Calu3 (cell line): ENCODE data around the gene CCL2. TPM values are rescaled to one million over a fixed set of nuclear protein-coding genes. Genes with fewer than 3 reads are reported as not detected.

Experiments
- BruUV-seq: library from RNA; stranded (reverse); fragments of 400-500 nt; replicated peaks from 2 replicates; lab custom pipeline; 2021; lab: Mats Ljungman, UMichigan
- CTCF ChIA-PET: fragments of 300-600 bp; sonication (Branson Sonifier 250); formaldehyde crosslinking; loops from one replicate; lab custom pipeline; 2022; ENCODE audit warnings: antibody characterized with exemption; lab: Charles Lee
- DNase-seq: peaks from one replicate; pipeline ENCODE4 v3.0.0; 2022
- H3K27ac Mint-ChIP-seq: one replicate; pipeline ENCODE4 v1.8.0; 2022; ENCODE audit warnings: mixed read lengths; ENCODE audit not compliant: unreplicated experiment
- H3K27me3 Mint-ChIP-seq: one replicate; pipeline ENCODE4 v1.8.0; 2022; ENCODE audit warnings: mixed read lengths; ENCODE audit not compliant: unreplicated experiment
- H3K36me3 Mint-ChIP-seq: one replicate; pipeline ENCODE4 v1.8.0; 2022; ENCODE audit warnings: mild to moderate bottlenecking, moderate library complexity, mixed read lengths; ENCODE audit not compliant: insufficient read depth, unreplicated experiment
- H3K4me1 Mint-ChIP-seq: one replicate; pipeline ENCODE4 v1.8.0; 2022; ENCODE audit warnings: mild to moderate bottlenecking, low read depth, mixed read lengths; ENCODE audit not compliant: unreplicated experiment
- H3K4me3 Mint-ChIP-seq: one replicate; pipeline ENCODE4 v1.8.0; 2022; ENCODE audit warnings: mild to moderate bottlenecking, low read depth, moderate library complexity, mixed read lengths; ENCODE audit not compliant: unreplicated experiment
- H3K9me3 Mint-ChIP-seq: one replicate; pipeline ENCODE4 v1.8.0; 2022; ENCODE audit warnings: low read depth, mixed read lengths; ENCODE audit not compliant: unreplicated experiment
- intact Hi-C: fragments of 100-400 bp; cut with micrococcal nuclease; formaldehyde crosslinking; loops from one replicate; pipeline ENCODE4 v1.10.0; 2022; ENCODE audit not compliant: unreplicated experiment
- total RNA-seq: library from RNA; stranded (reverse); gene quantifications from 2 replicates; pipeline ENCODE4 v1.2.3, GENCODE V29; 2022
- TF ChIP-seq, protein P1 (sequence below): fragments of 200-600 bp; IDR thresholded peaks from one replicate; pipeline ENCODE4 v1.8.0; 2022; ENCODE audit warnings: antibody characterized with exemption; ENCODE audit not compliant: unreplicated experiment

Gene CCL2
- total RNA-seq, 1 experiment from 2014 or later: 6.0 TPM

DNA sequence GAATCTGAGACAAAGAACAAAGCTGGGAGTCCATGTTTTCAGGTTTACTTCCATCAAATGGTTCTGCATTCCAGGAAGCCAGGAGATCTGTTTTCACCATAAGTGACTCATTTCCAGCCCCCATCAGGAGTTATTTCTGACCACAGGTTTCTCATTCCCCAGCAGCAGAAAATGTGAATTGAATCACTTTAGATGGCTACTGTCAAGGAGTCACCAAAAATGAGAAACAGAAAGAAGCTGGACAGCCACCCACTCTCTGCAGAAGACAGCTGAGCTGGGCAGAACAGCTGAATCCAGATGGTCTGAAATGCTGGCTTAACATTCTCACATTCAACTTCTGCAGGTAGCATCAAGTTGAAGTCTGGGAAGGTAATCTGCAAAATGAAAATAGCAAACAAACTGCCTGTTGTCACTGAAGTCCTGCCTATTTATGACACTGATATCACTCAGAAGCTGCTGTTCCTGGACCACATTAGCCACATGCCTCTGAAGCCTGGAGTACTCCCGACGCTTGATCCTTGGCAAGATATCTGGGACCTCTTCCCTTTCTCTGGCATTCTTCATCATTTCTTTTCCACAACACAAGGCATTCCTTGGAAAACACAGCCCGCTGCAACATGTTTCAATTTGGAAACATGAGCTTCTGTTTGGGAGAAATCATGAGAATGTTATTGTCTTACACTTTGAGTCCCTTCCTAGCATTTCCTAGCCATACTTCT, 45.7 kb downstream of the CCL2 start:
- no peak for DNase-seq
- intact Hi-C loops: no loop called here
- Mint-ChIP-seq H3K4me1 (no peaks in the 10 kb centered on the region), H3K4me3 (no peak overlapping the region), H3K9me3 (no peaks in the 10 kb centered on the region), H3K27me3 (peaks cover 56% of the 10 kb centered on the region), H3K36me3 (no peaks in the 10 kb centered on the region), H3K27ac (no peak overlapping the region)
- CTCF ChIA-PET: interaction anchor here (0.5 kb wide), 1 partner anchor 324 kb away, joined by 3 read pairs; no protein-coding TSS in a partner anchor
- no TSS peak for BruUV-seq
- TF ChIP-seq, protein P1, sequence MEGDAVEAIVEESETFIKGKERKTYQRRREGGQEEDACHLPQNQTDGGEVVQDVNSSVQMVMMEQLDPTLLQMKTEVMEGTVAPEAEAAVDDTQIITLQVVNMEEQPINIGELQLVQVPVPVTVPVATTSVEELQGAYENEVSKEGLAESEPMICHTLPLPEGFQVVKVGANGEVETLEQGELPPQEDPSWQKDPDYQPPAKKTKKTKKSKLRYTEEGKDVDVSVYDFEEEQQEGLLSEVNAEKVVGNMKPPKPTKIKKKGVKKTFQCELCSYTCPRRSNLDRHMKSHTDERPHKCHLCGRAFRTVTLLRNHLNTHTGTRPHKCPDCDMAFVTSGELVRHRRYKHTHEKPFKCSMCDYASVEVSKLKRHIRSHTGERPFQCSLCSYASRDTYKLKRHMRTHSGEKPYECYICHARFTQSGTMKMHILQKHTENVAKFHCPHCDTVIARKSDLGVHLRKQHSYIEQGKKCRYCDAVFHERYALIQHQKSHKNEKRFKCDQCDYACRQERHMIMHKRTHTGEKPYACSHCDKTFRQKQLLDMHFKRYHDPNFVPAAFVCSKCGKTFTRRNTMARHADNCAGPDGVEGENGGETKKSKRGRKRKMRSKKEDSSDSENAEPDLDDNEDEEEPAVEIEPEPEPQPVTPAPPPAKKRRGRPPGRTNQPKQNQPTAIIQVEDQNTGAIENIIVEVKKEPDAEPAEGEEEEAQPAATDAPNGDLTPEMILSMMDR: no peak

DNA sequence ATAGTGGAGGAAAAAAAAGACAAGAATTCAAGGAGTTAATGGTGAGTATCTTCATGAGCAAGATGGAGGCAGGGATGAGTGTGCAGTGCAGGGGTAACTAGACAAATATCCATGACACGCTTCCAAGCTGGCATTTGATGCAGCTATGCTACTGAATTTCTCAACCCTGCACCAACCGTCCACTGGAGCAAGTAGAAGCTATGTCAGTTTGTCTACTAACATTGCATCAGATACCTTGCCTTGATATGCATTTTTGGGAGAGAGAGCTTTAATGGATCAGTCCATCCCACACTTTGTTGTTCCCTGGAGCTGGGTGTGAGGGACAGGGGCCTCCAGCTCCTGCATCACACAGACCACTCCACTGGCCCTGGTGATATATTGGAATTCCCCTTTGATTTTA, 46.9 kb downstream of the CCL2 start:
- no peaks in the 10 kb centered on the region for H3K4me1 Mint-ChIP-seq
- TF ChIP-seq, protein P1: no peak
- no TSS peak for BruUV-seq
- no peak for DNase-seq
- peaks cover 66% of the 10 kb centered on the region for H3K27me3 Mint-ChIP-seq
- H3K9me3 Mint-ChIP-seq: no peaks in the 10 kb centered on the region
- no peaks in the 10 kb centered on the region for H3K36me3 Mint-ChIP-seq
- CTCF ChIA-PET: no interaction called here
- intact Hi-C loops: no loop called here
- no peak overlapping the region for H3K4me3 Mint-ChIP-seq
- H3K27ac Mint-ChIP-seq: no peak overlapping the region

DNA sequence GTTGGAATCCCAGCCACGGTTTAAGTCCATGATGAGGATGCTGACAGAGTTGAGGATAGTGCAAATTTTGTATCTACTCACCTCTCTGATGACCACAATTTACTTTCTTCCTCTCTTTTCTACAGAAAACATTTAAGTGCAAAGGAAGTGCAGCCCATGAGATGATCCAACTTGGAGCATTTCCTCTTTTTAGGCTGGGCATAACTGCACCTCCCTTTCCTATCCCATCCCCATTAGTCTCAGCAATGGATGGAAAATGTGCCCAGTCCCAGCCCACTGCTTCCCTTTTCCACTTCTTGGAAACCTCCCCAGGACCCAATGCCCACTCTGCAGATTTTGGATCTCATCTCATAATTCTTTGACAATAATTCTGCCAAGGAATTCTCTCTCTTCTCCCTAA, 47.6 kb downstream of the CCL2 start:
- no peak for DNase-seq
- Mint-ChIP-seq H3K4me1 (no peaks in the 10 kb centered on the region), H3K4me3 (no peak overlapping the region), H3K36me3 (no peaks in the 10 kb centered on the region), H3K9me3 (no peaks in the 10 kb centered on the region), H3K27me3 (peaks cover 72% of the 10 kb centered on the region), H3K27ac (no peak overlapping the region)
- intact Hi-C loops: no loop called here
- CTCF ChIA-PET: no interaction called here
- TF ChIP-seq, protein P1: no peak
- no TSS peak for BruUV-seq

DNA sequence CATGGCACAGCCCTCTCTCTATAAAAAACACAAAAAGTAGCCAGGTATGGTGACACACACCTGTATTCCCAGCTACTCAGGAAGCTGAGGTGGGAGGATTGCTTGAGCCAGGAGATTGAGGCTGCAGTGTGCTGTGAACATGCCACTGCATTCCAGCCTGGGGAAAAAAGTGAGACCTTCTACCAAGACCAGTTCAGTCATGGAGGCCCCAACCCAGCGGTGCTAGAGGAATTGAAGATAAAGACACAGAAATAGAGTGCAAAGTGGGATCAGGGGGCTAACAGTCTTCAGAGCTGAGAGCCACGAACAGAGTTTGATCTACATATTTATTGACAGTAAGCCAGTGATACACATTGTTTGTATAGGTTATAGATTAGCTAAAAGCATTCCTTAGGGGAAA, 48.5 kb downstream of the CCL2 start:
- Mint-ChIP-seq H3K4me3 (no peak overlapping the region), H3K9me3 (no peaks in the 10 kb centered on the region), H3K27me3 (peaks cover 79% of the 10 kb centered on the region), H3K4me1 (no peaks in the 10 kb centered on the region), H3K27ac (no peak overlapping the region), H3K36me3 (no peaks in the 10 kb centered on the region)
- no TSS peak for BruUV-seq
- DNase-seq: no peak
- CTCF ChIA-PET: no interaction called here
- TF ChIP-seq, protein P1: no peak
- intact Hi-C loops: no loop called here
